ENCODE measurements around the gene UBA52. TPM values are rescaled to one million over a fixed set of nuclear protein-coding genes. Genes with fewer than 3 reads are reported as not detected.
"Not testable (repeated sequence)": the region's sequence is repeated elsewhere in the genome, so short reads cannot be mapped to it uniquely, and the experiment has no call there.

UBA52 gene
- total and polyA plus RNA-seq, 9 donors = 1,127 to 1,404 (median 1,266) TPM

GRCh38 chr19:18589380-18590272, 18.0 kb downstream of the UBA52 start:
- Histone ChIP-seq H3K36me3 (ENCODE audit: control insufficient read depth, insufficient read depth, low read length) (peaks cover 13% of the 10 kb centered on the region), H3K27ac (ENCODE audit: low read length) (peak overlapping the region; percentile 94), H3K4me3 (ENCODE audit: low read length) (peak overlapping the region; percentile 75), H3K4me1 (ENCODE audit: control insufficient read depth, insufficient read depth, low read length) (peaks cover 41% of the 10 kb centered on the region), H3K27me3 (ENCODE audit: control insufficient read depth, insufficient read depth, low read length) (peaks cover 2% of the 10 kb centered on the region), H3K9me3 (replicated peaks; ENCODE audit: control insufficient read depth, low read depth, low read length) (no peaks in the 10 kb centered on the region)
- peak; percentile 92 for DNase-seq
- 1% methylated on average over 42 of the region's 52 CpGs for WGBS (ENCODE audit: insufficient coverage)

DNA sequence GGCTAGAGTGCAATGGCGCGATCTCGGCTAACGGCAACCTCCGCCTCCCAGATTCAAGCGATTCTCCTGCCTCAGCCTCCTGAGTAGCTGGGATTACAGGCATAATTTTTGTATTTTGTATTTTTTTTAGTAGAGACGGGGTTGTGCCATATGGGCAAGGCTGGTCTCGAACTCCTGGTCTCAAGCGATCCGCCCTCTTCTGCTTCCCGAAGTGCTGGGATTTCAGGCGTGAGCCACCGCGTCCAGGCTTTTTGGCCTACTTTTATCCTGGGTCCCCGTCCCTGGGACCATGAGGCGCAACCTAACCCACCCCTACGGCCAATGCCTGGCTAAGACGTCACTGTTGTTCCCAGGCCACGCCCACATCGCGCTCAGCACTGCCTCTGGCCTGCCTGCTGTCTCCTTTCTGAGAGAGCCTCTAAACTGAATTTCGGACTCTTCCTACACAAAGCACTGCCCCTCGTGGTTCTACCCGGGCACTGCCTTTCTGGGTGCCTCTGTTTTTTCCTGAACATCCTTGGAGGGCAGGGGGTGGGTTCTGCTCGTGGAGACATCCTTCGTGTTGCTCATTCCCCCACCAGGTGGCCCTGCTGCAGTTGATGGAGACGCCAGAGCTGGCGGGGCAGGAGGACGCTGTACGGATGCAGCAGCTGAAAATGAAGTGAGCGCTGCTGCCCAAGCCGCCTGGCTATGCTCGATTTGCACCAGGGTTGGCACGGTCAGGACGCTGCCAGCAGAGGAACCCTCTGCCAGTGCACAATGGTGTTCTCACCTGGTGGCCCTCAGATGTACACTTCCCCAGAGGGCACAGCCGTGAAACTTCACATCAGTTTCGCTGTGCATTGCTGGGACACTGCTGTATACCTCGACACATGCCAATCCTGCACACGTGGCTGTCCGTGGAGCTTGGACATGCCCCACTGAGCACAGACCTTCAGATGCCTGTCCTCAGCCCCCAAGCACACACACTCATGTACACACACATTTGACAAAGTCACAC, 18.9 kb downstream of the UBA52 start:
- Histone ChIP-seq H3K27ac (ENCODE audit: low read length) (peak overlapping the region; percentile 94), H3K4me1 (ENCODE audit: control insufficient read depth, insufficient read depth, low read length) (peaks cover 50% of the 10 kb centered on the region), H3K4me3 (ENCODE audit: low read length) (peak overlapping the region; percentile 75), H3K27me3 (ENCODE audit: control insufficient read depth, insufficient read depth, low read length) (peaks cover 10% of the 10 kb centered on the region), H3K9me3 (replicated peaks; ENCODE audit: control insufficient read depth, low read depth, low read length) (no peaks in the 10 kb centered on the region), H3K36me3 (ENCODE audit: control insufficient read depth, insufficient read depth, low read length) (peaks cover 13% of the 10 kb centered on the region)
- WGBS (ENCODE audit: insufficient coverage) = 26% methylated on average over 39 of the region's 40 CpGs
- peak; percentile 96 for DNase-seq

- Histone ChIP-seq H3K4me3 (ENCODE audit: low read length) (no peak overlapping the region), H3K27me3 (ENCODE audit: control insufficient read depth, insufficient read depth, low read length) (peaks cover 20% of the 10 kb centered on the region), H3K27ac (ENCODE audit: low read length) (no peak overlapping the region), H3K36me3 (ENCODE audit: control insufficient read depth, insufficient read depth, low read length) (peaks cover 13% of the 10 kb centered on the region), H3K9me3 (replicated peaks; ENCODE audit: control insufficient read depth, low read depth, low read length) (no peaks in the 10 kb centered on the region), H3K4me1 (ENCODE audit: control insufficient read depth, insufficient read depth, low read length) (peaks cover 54% of the 10 kb centered on the region)
- WGBS (ENCODE audit: insufficient coverage) = 69% methylated on average over 8 of the region's 22 CpGs
- peak; percentile 49 for DNase-seq
Observed at GRCh38 chr19:18591735-18592385, 20.2 kb downstream of the UBA52 start.

- H3K27ac ChIP-seq (ENCODE audit: low read length); H3K9me3 ChIP-seq (replicated peaks; ENCODE audit: control insufficient read depth, low read depth, low read length); DNase-seq; H3K4me3 ChIP-seq (ENCODE audit: low read length): not testable (repeated sequence)
- Histone ChIP-seq H3K27me3 (ENCODE audit: control insufficient read depth, insufficient read depth, low read length) (peaks cover 27% of the 10 kb centered on the region), H3K4me1 (ENCODE audit: control insufficient read depth, insufficient read depth, low read length) (peaks cover 57% of the 10 kb centered on the region), H3K36me3 (ENCODE audit: control insufficient read depth, insufficient read depth, low read length) (peaks cover 13% of the 10 kb centered on the region)
- WGBS (ENCODE audit: insufficient coverage) = no CpG with 5 or more reads among the region's 5 CpGs
Observed at GRCh38 chr19:18592732-18593131, 21.1 kb downstream of the UBA52 start.

- H3K27me3 ChIP-seq (ENCODE audit: control insufficient read depth, insufficient read depth, low read length) = peaks cover 35% of the 10 kb centered on the region
- no peak overlapping the region for H3K27ac ChIP-seq (ENCODE audit: low read length)
- no peak for DNase-seq
- peaks cover 13% of the 10 kb centered on the region for H3K36me3 ChIP-seq (ENCODE audit: control insufficient read depth, insufficient read depth, low read length)
- no peak overlapping the region for H3K4me3 ChIP-seq (ENCODE audit: low read length)
- peaks cover 55% of the 10 kb centered on the region for H3K4me1 ChIP-seq (ENCODE audit: control insufficient read depth, insufficient read depth, low read length)
- 51% methylated on average over 16 of the region's 25 CpGs for WGBS (ENCODE audit: insufficient coverage)
- H3K9me3 ChIP-seq (replicated peaks; ENCODE audit: control insufficient read depth, low read depth, low read length) = no peaks in the 10 kb centered on the region
Observed at GRCh38 chr19:18593367-18594095, 21.9 kb downstream of the UBA52 start.

DNA sequence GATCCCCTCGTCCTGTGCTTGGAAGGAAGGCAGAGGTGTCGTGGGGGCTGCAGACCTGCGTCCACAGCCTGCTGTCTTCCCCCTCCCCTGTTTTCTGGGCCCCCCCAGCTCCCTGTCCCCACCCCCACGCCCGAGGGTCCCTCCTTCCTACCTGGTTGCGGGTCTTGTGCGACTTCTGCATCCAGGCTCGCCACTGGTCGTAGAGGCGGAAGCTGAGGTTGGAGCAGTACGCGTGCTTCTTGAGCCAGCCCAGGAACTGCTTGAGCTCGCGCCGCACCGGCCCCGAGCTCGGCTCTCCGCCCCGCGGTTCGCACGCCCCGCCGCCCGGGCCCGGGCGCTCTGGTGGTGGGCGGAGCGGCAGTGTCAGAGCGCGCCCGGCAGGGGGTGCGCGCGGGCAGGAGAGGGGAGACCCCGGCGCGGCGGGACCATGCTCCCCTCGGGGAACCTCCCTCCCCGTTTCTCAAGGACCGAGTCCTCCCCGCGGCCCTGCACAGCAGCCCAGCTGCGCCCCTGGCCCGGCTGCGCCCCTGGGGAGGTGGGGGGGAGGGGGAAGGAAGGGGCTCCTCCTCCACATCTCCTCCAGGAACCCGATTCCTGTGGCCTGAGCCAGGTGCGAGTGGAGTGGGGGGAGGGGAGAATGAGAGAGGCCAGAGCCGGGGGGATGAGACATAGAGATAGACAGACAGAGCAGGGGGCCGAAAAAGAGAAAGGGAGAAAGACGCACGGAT, 22.6 kb downstream of the UBA52 start:
- no peak overlapping the region for H3K27ac ChIP-seq (ENCODE audit: low read length)

DNA sequence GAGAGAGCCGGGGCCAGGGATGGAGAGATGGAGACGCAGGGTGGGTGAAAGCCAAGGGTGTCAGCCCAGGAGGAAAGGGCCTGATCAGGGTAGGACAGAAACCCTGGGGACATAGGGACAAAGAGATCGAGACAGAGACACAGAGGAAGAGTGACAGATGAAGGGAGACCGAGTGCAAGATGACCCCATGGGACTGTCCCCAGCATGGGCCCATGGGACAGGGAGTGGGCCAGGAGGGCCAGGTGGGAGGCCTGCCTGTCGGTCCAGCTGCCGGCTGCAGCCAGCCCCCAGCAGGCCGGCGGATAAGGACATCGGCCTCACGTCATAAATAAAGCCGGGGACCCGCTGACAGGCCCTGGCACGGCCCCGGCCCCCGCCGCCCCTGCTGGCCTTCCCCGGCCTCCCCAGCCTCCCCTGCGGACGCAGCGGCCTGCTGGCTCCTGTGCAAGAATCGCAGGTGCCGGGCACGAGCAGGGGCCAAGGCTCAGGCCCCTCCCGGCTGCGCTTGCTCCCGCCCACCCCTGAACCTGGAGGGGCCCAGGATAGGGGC, 23.2 kb downstream of the UBA52 start:
- Histone ChIP-seq H3K4me1 (ENCODE audit: control insufficient read depth, insufficient read depth, low read length) (peaks cover 51% of the 10 kb centered on the region), H3K9me3 (replicated peaks; ENCODE audit: control insufficient read depth, low read depth, low read length) (no peaks in the 10 kb centered on the region), H3K27ac (ENCODE audit: low read length) (no peak overlapping the region), H3K36me3 (ENCODE audit: control insufficient read depth, insufficient read depth, low read length) (peaks cover 13% of the 10 kb centered on the region), H3K4me3 (ENCODE audit: low read length) (peak overlapping the region; percentile 30), H3K27me3 (ENCODE audit: control insufficient read depth, insufficient read depth, low read length) (peaks cover 47% of the 10 kb centered on the region)
- peak; percentile 81 for DNase-seq
- 3% methylated on average over 26 of the region's 26 CpGs for WGBS (ENCODE audit: insufficient coverage)

More for the DNA sequence above, 22.6 kb downstream of the UBA52 start:
- Histone ChIP-seq H3K27me3 (ENCODE audit: control insufficient read depth, insufficient read depth, low read length) (peaks cover 41% of the 10 kb centered on the region), H3K9me3 (replicated peaks; ENCODE audit: control insufficient read depth, low read depth, low read length) (no peaks in the 10 kb centered on the region), H3K4me1 (ENCODE audit: control insufficient read depth, insufficient read depth, low read length) (peaks cover 56% of the 10 kb centered on the region), H3K4me3 (ENCODE audit: low read length) (peak overlapping the region; percentile 30), H3K36me3 (ENCODE audit: control insufficient read depth, insufficient read depth, low read length) (peaks cover 13% of the 10 kb centered on the region)
- 1% methylated on average over 42 of the region's 54 CpGs for WGBS (ENCODE audit: insufficient coverage)
- DNase-seq = peak; percentile 93

- Histone ChIP-seq H3K9me3 (replicated peaks; ENCODE audit: control insufficient read depth, low read depth, low read length) (no peaks in the 10 kb centered on the region), H3K27me3 (ENCODE audit: control insufficient read depth, insufficient read depth, low read length) (peaks cover 47% of the 10 kb centered on the region), H3K4me3 (ENCODE audit: low read length) (no peak overlapping the region), H3K27ac (ENCODE audit: low read length) (no peak overlapping the region), H3K4me1 (ENCODE audit: control insufficient read depth, insufficient read depth, low read length) (peaks cover 45% of the 10 kb centered on the region), H3K36me3 (ENCODE audit: control insufficient read depth, insufficient read depth, low read length) (peaks cover 13% of the 10 kb centered on the region)
- peak; percentile 50 for DNase-seq
- 58% methylated on average over 4 of the region's 6 CpGs for WGBS (ENCODE audit: insufficient coverage)
Observed at GRCh38 chr19:18595475-18595874, 23.8 kb downstream of the UBA52 start.

All from muscle of leg (tissue), 11 donors.